GM18520 (cell line): Measurements from ENCODE around the gene VAPA.

ENCODE experiments used
- ATAC-seq: cut with Tn5 transposase; IDR thresholded peaks from one replicate; pipeline ENCODE4 v1.9.1; 2021; ENCODE audit not compliant: unreplicated experiment

Gene VAPA, protein sequence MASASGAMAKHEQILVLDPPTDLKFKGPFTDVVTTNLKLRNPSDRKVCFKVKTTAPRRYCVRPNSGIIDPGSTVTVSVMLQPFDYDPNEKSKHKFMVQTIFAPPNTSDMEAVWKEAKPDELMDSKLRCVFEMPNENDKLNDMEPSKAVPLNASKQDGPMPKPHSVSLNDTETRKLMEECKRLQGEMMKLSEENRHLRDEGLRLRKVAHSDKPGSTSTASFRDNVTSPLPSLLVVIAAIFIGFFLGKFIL

DNA sequence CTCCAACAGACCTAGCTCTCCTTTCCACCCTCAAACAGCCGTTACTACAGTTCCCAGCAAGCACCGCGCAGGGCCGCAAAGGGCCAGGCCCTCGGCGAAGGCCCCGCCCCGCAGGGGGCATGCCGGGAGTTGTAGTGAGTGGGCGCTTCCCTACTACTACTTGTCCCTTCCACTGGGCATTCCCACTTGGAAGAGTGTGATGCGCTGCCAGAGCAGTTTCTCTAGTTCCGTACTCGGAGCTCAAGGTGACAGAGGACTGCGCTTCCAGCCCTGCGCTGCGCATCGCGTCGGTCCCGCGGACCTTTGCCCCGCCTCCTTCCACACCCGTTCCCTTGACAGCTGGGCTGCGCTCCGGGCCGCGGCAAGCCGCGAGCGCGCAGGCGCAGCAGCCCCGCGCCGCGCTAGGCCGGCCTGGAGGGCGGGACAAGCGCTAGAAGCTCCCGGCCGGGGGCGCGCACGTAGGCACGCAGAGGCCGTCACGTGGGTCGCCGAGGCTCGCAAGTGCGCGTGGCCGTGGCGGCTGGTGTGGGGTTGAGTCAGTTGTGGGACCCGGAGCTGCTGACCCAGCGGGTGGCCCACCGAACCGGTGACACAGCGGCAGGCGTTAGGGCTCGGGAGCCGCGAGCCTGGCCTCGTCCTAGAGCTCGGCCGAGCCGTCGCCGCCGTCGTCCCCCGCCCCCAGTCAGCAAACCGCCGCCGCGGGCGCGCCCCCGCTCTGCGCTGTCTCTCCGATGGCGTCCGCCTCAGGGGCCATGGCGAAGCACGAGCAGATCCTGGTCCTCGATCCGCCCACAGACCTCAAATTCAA is at the start of gene VAPA:
TSS of gene VAPA (plus strand) at position 491 of the 808 bp plus-strand sequence. CDS start at position 732, 241 bp downstream.
- ATAC-seq: peak; percentile 76

GRCh38 chr18:9865764-9866490 is 47.9 kb upstream of the VAPA start:
- ATAC-seq: no peak

GRCh38 chr18:9866627-9867026 is 47.2 kb upstream of the VAPA start:
- ATAC-seq: no peak

GRCh38 chr18:9867071-9867594 is 46.7 kb upstream of the VAPA start:
- ATAC-seq: no peak

DNA sequence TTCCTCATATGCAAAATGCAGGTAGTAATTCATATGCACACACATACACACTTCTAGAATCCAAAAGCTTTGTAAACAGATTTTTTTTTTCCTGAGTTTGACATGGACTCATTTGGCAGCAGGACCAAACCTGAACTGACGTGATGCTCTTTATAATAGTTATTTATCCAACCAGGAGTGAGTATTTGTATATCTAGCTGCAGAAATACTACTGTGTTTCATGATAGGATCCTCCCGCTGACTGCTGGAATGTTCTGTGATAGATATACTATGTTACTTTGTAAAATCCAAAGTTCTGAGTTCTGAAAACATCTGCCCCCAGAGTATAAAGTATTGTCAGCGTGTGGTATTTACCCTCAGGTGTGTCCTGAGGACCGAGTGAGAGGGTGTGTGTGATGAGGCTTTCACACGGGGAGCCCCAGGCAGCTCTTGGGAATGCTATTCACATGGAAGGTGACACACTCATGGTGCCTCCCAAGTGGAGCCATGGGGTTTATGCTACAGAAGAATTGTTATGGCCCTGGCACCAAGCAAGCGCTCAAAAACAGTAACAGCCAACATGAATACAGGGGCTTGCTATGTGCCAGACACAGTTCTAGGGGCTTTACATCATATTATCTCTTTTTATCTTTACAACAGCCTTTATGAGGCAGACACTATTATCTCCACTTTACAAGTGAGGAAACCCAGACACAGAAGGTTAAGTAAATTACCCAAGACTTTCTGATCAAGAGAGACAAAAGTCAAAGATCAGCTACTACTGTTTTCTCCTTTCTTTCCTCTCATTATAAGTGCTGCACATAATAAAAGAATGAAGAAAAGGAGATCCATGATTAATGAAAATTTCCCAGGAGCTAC is 44.7 kb upstream of the VAPA start:
- no peak for ATAC-seq

DNA sequence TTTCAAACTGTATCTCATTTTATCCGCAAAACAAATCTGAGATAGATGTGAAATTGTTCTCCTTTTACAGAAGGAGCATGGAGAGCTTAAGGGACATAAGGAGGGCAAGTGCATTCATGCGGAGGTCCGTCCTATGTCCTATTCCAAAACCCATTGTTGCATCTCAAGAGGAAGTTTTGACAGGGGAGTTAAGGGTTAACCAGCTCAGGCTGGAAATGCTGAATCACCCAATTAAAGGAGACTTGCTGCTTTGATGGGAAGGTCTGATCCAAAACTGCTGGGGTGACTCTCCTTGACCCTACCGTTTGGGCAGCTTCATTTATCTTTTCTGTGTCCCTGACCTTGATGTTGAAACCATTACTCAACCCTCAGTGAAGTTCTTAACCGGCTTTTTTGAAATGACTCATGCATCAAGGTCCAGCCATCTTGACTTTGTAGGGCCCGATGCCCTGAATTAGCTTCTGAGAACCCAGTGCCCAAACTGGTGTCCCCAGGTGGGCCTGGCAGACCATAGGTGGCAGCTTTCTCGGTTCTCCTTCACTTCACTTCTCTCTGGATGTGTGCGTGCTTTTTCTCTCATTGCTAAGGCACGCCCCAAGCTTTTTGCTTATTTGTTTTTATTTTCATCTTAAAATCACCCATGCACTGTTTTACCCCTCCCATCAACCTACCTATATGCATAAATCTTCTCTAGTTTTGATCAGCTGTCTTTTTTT is 43.9 kb upstream of the VAPA start:
- ATAC-seq: peak; percentile 67

DNA sequence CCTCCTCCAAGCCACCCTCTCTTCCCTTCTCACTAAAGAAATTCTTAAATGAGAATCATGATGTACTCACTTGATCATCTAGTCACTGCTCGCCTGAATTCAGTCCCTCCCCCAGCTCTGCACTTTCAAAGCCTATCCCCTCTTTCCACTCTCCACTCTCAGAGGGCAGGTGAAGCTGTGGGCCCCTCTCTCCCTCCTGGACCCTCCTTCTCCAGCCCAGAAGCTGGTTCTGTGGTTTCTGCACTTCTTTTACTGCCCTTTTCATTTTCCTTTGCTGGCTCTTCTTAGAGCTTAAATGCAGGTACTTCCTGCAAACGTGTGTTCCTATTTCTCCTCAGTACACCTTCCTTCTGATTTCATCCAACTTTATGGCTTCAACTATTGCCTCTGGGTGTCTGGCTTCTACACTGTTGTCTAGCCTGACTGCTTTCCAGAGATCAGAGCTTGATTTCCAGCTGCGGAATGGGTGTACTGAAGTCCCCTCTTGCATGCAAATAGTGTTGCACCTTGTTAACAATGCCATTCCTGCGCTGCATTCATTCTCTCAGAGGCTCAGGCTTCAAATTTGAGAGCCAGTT is 43.3 kb upstream of the VAPA start:
- ATAC-seq: no peak

DNA sequence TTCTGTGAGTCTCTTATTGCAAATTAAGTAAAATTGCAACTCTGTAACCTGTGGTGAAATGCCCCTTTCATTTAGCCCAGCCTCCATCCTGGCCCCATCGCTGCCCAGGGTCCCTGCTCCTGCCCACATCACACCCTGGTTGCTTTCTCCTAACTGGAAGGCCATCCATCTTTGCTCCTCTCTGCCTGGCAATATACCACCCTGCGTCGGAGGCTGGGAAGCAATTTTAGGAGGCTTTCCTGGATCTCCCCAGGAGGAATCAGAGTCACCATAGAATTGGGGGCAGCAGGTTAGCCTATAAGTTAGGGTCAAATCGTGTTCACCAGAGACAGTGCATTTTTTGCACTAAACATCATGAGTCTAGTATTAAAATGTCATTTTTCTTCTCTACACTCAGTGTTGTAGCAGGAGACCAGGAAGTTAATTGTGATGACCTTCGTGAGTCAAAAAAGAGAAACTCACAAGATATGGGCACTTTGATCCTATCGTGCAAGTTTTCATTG is 42.5 kb upstream of the VAPA start:
- no peak for ATAC-seq

DNA sequence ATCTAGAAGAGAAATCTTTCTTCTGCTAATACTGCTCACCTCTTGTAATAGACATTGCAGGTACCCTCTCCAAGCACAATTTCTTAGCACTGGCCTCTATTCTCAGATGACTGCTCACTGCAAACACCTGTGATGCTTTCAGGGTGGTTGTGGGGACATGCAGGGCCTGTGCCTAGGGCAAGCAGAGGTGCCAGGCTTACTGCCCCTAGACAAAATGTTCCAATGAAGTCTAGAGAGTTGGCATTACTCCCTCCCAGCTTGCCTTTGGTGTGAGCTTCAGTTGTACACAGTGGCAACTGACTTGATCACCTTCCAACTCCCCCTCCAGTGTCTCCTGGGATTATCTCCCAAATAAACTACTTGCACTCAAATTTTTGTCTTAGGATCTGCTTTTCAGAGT is 41.0 kb upstream of the VAPA start:
- ATAC-seq: no peak

- ATAC-seq: no peak
These were observed 39.1 kb upstream of the VAPA start for GRCh38 chr18:9874728-9875127.

GRCh38 chr18:9876212-9876866 is 37.5 kb upstream of the VAPA start:
- ATAC-seq: no peak

DNA sequence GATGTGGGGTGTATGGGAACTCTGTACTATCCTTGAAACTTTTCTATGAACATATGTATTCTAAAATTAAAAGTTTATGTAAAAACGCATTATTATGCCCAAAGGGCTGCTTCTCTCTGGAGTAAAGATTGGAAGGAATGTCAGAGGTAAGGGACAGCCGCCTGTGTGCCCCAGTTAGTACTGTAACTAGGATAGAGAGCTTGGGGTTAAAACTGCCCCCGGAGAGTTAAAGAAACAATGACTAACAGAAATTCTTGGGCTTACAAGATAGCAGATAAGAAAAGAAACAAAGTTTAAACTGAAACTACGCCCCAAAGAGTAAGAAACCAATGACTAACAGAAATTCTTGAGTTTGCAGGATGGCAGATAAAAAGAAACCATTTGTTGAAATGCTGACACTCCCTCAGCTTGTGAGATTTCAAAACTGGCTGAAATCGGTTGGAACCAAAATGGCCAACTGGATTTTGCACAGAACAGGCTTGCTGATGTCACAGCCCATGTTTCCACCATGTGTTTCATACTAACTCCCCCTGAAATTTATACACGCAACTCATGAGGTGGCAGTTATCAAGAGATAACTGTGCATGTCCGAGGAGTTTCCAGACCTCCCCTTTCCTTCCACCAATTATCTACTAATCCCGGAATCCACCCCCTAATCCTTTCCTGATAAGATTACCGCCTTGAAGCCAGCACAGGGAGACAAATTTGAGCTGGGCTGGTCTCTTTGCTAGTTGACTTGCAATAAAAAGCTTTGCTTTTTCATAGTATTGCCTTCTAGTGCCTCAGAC is 36.8 kb upstream of the VAPA start:
- ATAC-seq: no peak

GRCh38 chr18:9877655-9878014 is 36.2 kb upstream of the VAPA start:
- ATAC-seq: no peak

GRCh38 chr18:9878095-9878494 is 35.7 kb upstream of the VAPA start:
- no peak for ATAC-seq

- ATAC-seq: no peak
These were observed 35.0 kb upstream of the VAPA start for GRCh38 chr18:9878783-9879242.

GRCh38 chr18:9884090-9884489 is 29.7 kb upstream of the VAPA start:
- no peak for ATAC-seq

GRCh38 chr18:9884532-9885140 is 29.2 kb upstream of the VAPA start:
- no peak for ATAC-seq
